BJ (cell line): Measurements from ENCODE around the gene RERE. TPM values are rescaled to one million over a fixed set of nuclear protein-coding genes. Genes with fewer than 3 reads are reported as not detected.

Experiments
- CTCF ChIA-PET: fragments of 350-600 bp; formaldehyde crosslinking; extraction: SDS; loops from one replicate; lab custom pipeline; 2021; ENCODE audit warnings: antibody characterized with exemption, inconsistent platforms; lab: Yijun Ruan, JAX
- POLR2A ChIA-PET: fragments of 300-600 bp; sonication (Branson Sonifier 250); formaldehyde crosslinking; extraction: SDS; loops from one replicate; lab custom pipeline; 2021; ENCODE audit warnings: antibody characterized with exemption; lab: Charles Lee
- DNase-seq: peaks from one replicate; pipeline ENCODE4 v3.0.0-alpha.2; 2011; ENCODE audit warnings: low read depth
- H3K27me3 ChIP-seq: 2 replicates; pipeline ENCODE4 v1.6.0; 2011; ENCODE audit warnings: low read length; ENCODE audit not compliant: control insufficient read depth, insufficient read depth
- H3K36me3 ChIP-seq: 2 replicates; pipeline ENCODE4 v1.5.1; 2011; ENCODE audit warnings: low read length; ENCODE audit not compliant: control insufficient read depth, insufficient read depth
- H3K4me3 ChIP-seq: 2 replicates; pipeline ENCODE4 v1.5.1; 2011; ENCODE audit warnings: low read depth, mild to moderate bottlenecking, control low read depth, low read length
- CTCF ChIP-seq: IDR thresholded peaks from 2 replicates; pipeline ENCODE4 v1.5.1; 2011; ENCODE audit warnings: low read depth, mild to moderate bottlenecking, control low read depth, inconsistent platforms, low read length, moderate library complexity; ENCODE audit not compliant: insufficient read depth
- polyA plus RNA-seq: library from polyadenylated mRNA; depleted of rRNA; stranded (reverse); fragments of >200 nt; gene quantifications from 2 replicates; pipeline ENCODE4 v1.2.3, GENCODE V29; 2011

RERE gene
- polyA plus RNA-seq, 1 experiment = 3.8 TPM

GRCh38 chr1:8858888-8859706 is 41.7 kb upstream of the RERE start:
- ChIA-PET CTCF (interaction anchor here (0.6 to 6.7 kb wide), 15 partner anchors 9 to 1044 kb away, joined by 3 to 49 read pairs (median 5); no protein-coding TSS in a partner anchor), POLR2A (interaction anchor here (0.8 kb wide), 1 partner anchor 14 kb away, joined by 4 read pairs; no protein-coding TSS in a partner anchor)
- H3K4me3 ChIP-seq = no peak overlapping the region
- DNase-seq = no peak
- H3K27me3 ChIP-seq = no peaks in the 10 kb centered on the region
- peak; percentile 63 for TF ChIP-seq CTCF
- H3K36me3 ChIP-seq = peaks cover 33% of the 10 kb centered on the region

GRCh38 chr1:8858112-8858668 is 40.8 kb upstream of the RERE start:
- POLR2A ChIA-PET = interaction anchor here (0.8 kb wide), 1 partner anchor 15 kb away, joined by 4 read pairs; no protein-coding TSS in a partner anchor
- Histone ChIP-seq H3K27me3 (no peaks in the 10 kb centered on the region), H3K4me3 (no peak overlapping the region), H3K36me3 (peaks cover 24% of the 10 kb centered on the region)
- DNase-seq = no peak
- CTCF ChIA-PET = interaction anchor here (0.7 to 6.7 kb wide), 11 partner anchors 9 to 288 kb away, joined by 3 to 49 read pairs (median 6); no protein-coding TSS in a partner anchor
- no peak for TF ChIP-seq CTCF

- ChIA-PET POLR2A (interaction anchor here (0.6 kb wide), 1 partner anchor 683 kb away, joined by 3 read pairs; the partner anchor contains the start of gene SLC25A33), CTCF (interaction anchor here (0.6 to 6.7 kb wide), 6 partner anchors 8 to 491 kb away, joined by 3 to 49 read pairs (median 10); no protein-coding TSS in a partner anchor)
- no peak for DNase-seq
- no peak for TF ChIP-seq CTCF
- Histone ChIP-seq H3K4me3 (no peak overlapping the region), H3K27me3 (no peaks in the 10 kb centered on the region), H3K36me3 (peaks cover 15% of the 10 kb centered on the region)
Measured at GRCh38 chr1:8856689-8857412, 39.4 kb upstream of the RERE start.

GRCh38 chr1:8854240-8854639 is 36.8 kb upstream of the RERE start:
- H3K36me3 ChIP-seq = peaks cover 3% of the 10 kb centered on the region; the same call in 1 of the 2 replicates
- H3K27me3 ChIP-seq = no peaks in the 10 kb centered on the region
- ChIA-PET POLR2A (no interaction called here), CTCF (no interaction called here)
- no peak for DNase-seq
- no peak for TF ChIP-seq CTCF
- H3K4me3 ChIP-seq = no peak overlapping the region

- CTCF ChIA-PET = interaction anchor here (0.6 to 4.1 kb wide), 4 partner anchors 12 to 491 kb away, joined by 3 to 40 read pairs (median 5); no protein-coding TSS in a partner anchor
- H3K27me3 ChIP-seq = no peaks in the 10 kb centered on the region
- DNase-seq = no peak
- no peak for TF ChIP-seq CTCF
- H3K36me3 ChIP-seq = no peaks in the 10 kb centered on the region
- POLR2A ChIA-PET = no interaction called here
- H3K4me3 ChIP-seq = no peak overlapping the region
Measured at GRCh38 chr1:8851060-8851459, 33.6 kb upstream of the RERE start.
